ENCODE data around the gene RNU6-1.

The RNU6-1 gene

DNA sequence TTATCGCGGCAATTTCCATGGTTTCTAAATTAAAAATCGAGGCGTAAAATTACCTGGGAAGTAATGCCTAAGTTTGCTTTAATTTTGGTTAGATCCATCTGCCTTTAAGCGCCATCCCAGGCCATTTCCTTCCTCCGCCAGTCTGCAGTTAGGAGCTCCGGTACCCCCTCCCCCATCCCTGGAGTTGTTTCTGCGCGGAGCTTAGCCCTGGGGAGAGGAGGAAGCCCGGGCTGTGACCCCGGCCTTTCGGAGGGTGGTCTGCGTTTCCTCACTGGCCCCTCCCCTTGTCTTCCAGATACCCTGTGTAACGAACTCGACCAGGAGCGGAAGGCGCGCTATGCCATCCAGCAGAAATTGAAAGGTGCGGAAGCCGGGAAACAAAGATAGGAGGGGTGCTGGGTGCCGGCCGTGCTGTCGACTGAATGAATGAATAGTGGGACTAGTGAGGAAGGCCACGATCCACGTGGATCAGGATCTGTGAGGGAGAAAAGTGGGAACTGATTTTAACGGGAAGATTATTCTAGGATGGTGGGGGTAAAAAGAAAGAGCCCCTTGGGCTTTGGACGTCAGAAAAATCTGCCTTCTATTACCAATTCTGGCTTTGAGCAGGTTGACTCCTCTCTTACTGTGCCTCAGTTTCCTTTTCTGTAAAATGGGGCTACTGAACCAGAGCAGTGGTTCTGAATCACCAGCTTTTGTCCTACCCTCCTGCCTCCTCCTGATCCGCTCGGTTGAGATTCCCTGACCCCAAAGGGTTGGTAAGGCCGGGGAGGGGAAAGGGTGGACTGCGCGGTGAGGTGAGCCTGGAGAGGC is 6.7 kb downstream of the RNU6-1 start:
- ChIA-PET POLR2A (ENCODE audit: low non-redundant PET) (no interaction called here), CTCF (interaction anchor here (0.5 to 0.6 kb wide), 3 partner anchors 248 to 951 kb away, joined by 3 to 4 read pairs (median 3); no protein-coding TSS in a partner anchor)
- TF ChIP-seq CTCF (conservative IDR thresholded peaks at IDR 0.05; ENCODE audit: low read depth), result no peak
- no peak for DNase-seq (ENCODE audit: low spot score)
- H3K27ac ChIP-seq, result no peak overlapping the region

- POLR2A ChIA-PET (ENCODE audit: low non-redundant PET), result no interaction called here
- DNase-seq (ENCODE audit: low spot score), result no peak
- TF ChIP-seq CTCF (conservative IDR thresholded peaks at IDR 0.05; ENCODE audit: low read depth), result no peak; the same call in 1 of the 2 replicates
- no peak overlapping the region for H3K27ac ChIP-seq
- CTCF ChIA-PET, result interaction anchor here (0.6 kb wide), 2 partner anchors 190 to 298 kb away, joined by 4 read pairs; no protein-coding TSS in a partner anchor
Measured at GRCh38 chr15:67832031-67832551, 7.8 kb downstream of the RNU6-1 start.

- no peak for TF ChIP-seq CTCF (conservative IDR thresholded peaks at IDR 0.05; ENCODE audit: low read depth)
- H3K27ac ChIP-seq, result no peak overlapping the region
- DNase-seq (ENCODE audit: low spot score), result no peak
- ChIA-PET POLR2A (ENCODE audit: low non-redundant PET) (no interaction called here), CTCF (interaction anchor here (0.5 kb wide), 1 partner anchor 1228 kb away, joined by 3 read pairs; no protein-coding TSS in a partner anchor)
Measured at GRCh38 chr15:67831363-67831762, 8.5 kb downstream of the RNU6-1 start.

DNA sequence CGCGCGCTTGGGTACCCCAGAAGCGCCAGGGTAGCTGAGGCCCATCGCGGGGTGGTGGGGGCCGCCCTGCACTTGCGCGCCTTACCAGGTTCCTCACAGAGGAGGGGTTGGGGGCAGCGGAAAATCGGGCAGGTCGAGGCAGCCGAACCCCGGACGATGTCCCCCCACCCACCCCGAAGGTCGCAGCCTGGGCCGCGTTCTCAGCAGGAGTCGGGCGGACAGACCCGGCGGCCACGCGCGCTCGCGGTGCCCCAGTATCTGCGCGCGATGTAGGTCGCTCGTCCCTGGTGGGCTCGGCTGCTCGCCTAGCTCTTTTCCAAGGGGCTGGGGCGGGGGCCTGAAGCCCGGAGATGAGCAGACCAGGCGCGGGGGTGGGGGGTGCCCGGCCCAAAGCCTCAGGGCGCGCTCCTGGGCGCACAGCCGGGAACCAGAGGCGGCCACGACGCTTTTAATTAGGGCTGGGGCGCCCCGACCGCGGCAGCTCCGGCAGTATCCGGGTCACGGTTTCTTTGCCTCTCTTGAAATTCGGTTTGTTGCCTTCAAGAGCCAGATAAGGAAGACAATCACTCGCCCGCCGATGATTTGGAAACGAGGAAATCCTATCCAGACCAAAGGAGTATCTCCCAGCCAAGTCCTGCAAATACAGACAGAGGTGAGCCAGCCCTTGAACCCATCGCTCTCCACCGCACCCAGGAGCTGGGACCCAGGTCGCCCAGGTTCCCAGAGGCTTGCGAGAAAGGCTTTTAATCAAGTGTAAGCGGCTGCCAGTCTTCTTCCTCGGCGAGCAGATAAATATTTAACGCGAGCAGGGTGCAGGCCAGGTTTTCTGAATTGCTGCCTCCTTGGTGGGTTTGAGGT is 10.0 kb downstream of the RNU6-1 start:
- H3K27ac ChIP-seq, result no peak overlapping the region
- POLR2A ChIA-PET (ENCODE audit: low non-redundant PET), result no interaction called here
- TF ChIP-seq CTCF (conservative IDR thresholded peaks at IDR 0.05; ENCODE audit: low read depth), result no peak
- no peak for DNase-seq (ENCODE audit: low spot score)
- CTCF ChIA-PET, result interaction anchor here (0.7 kb wide), 1 partner anchor 874 kb away, joined by 3 read pairs; no protein-coding TSS in a partner anchor

GRCh38 chr15:67828969-67829646 is 10.7 kb downstream of the RNU6-1 start:
- CTCF ChIA-PET, result interaction anchor here (0.6 kb wide), 2 partner anchors 97 to 605 kb away, joined by 3 read pairs; no protein-coding TSS in a partner anchor
- no peak for TF ChIP-seq CTCF (conservative IDR thresholded peaks at IDR 0.05; ENCODE audit: low read depth)
- no peak overlapping the region for H3K27ac ChIP-seq
- POLR2A ChIA-PET (ENCODE audit: low non-redundant PET), result no interaction called here
- no peak for DNase-seq (ENCODE audit: low spot score)

Data from RWPE1 (cell line).